ENCODE data around the gene PRKCI.

PRKCI gene

DNA sequence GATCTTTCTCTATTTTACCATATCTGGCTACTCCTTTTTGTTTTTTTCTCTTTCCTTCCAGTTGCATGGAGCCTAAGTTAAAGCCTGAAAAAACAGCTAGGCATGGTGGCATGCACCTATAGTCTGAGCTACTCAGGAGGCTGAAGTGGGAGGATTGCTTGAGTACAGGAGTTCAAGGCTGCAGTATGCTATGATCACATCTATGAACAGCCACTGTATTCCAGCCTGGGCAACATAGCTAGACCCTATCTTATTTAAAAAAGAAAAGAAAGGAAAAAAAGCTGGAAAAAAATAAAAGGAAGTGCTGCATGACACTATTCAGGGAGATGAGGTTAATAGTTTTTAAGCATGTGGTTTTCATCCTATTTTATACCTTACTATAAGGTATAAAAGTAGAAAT, 131.3 kb downstream of the PRKCI start:
- H3K27me3 ChIP-seq (ENCODE audit: control insufficient read depth in 2 of 2, insufficient read depth in 2 of 2, low read length in 2 of 2) = no peaks in the 10 kb centered on the region
- peaks cover 5 to 11% of the 10 kb centered on the region in 2 donors for H3K4me1 ChIP-seq (ENCODE audit: control insufficient read depth in 2 of 2, insufficient read depth in 2 of 2, low read length in 2 of 2)
- H3K9me3 ChIP-seq (ENCODE audit: control insufficient read depth in 2 of 2, low read length in 2 of 2) = no peaks in the 10 kb centered on the region
- H3K36me3 ChIP-seq (ENCODE audit: control insufficient read depth in 2 of 2, insufficient read depth in 2 of 2, low read length in 2 of 2) = no peaks in the 10 kb centered on the region
- H3K27ac ChIP-seq (ENCODE audit: low read depth in 2 of 2, low read length in 2 of 2) = no peak overlapping the region
- no peak overlapping the region for H3K4me3 ChIP-seq (ENCODE audit: low read length in 2 of 2)
- H3K9ac ChIP-seq (ENCODE audit: low read depth in 1 of 2, low read length in 2 of 2) = no peak overlapping the region

- H3K9me3 ChIP-seq (ENCODE audit: control insufficient read depth in 2 of 2, low read length in 2 of 2) = no peaks in the 10 kb centered on the region
- H3K9ac ChIP-seq (ENCODE audit: low read depth in 1 of 2, low read length in 2 of 2) = no peak overlapping the region
- peaks cover 10 to 12% of the 10 kb centered on the region in 2 donors for H3K4me1 ChIP-seq (ENCODE audit: control insufficient read depth in 2 of 2, insufficient read depth in 2 of 2, low read length in 2 of 2)
- H3K4me3 ChIP-seq (ENCODE audit: low read length in 2 of 2) = no peak overlapping the region
- H3K36me3 ChIP-seq (ENCODE audit: control insufficient read depth in 2 of 2, insufficient read depth in 2 of 2, low read length in 2 of 2) = no peaks in the 10 kb centered on the region
- H3K27ac ChIP-seq (ENCODE audit: low read depth in 2 of 2, low read length in 2 of 2) = no peak overlapping the region
- H3K27me3 ChIP-seq (ENCODE audit: control insufficient read depth in 2 of 2, insufficient read depth in 2 of 2, low read length in 2 of 2) = no peaks in the 10 kb centered on the region
These were observed 132.5 kb downstream of the PRKCI start for GRCh38 chr3:170354760-170355159.

Data from mucosa of rectum (tissue), 2 donors.